ENCODE data around the gene ZNF483.

The ZNF483 gene

DNA sequence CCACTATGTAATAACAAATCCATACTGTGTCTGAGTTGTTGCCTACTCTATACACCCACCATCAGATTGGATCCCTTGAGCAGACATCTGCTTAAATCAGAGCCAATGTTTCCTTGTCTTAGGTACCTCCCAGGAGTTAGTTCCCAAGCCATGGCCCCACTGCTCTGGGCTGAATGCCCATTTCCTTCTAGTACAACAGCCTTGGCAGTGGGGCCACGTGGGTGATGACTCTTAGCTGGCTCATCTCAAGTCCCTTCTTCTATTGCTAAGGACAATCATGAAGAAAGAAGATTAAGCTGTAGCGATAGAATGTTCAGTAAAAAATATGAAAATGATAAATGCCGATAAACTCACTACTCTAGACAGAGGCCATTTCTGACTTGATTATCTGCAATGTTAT, 57.9 kb downstream of the ZNF483 start:
- no peak for FAIRE-seq
- TF ChIP-seq, protein P1, sequence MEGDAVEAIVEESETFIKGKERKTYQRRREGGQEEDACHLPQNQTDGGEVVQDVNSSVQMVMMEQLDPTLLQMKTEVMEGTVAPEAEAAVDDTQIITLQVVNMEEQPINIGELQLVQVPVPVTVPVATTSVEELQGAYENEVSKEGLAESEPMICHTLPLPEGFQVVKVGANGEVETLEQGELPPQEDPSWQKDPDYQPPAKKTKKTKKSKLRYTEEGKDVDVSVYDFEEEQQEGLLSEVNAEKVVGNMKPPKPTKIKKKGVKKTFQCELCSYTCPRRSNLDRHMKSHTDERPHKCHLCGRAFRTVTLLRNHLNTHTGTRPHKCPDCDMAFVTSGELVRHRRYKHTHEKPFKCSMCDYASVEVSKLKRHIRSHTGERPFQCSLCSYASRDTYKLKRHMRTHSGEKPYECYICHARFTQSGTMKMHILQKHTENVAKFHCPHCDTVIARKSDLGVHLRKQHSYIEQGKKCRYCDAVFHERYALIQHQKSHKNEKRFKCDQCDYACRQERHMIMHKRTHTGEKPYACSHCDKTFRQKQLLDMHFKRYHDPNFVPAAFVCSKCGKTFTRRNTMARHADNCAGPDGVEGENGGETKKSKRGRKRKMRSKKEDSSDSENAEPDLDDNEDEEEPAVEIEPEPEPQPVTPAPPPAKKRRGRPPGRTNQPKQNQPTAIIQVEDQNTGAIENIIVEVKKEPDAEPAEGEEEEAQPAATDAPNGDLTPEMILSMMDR (IDR thresholded peaks at IDR 0.05; ENCODE audit: insufficient read depth, missing control alignments) = no peak
- DNase-seq (ENCODE audit: insufficient read length, low spot score) = no peak

DNA sequence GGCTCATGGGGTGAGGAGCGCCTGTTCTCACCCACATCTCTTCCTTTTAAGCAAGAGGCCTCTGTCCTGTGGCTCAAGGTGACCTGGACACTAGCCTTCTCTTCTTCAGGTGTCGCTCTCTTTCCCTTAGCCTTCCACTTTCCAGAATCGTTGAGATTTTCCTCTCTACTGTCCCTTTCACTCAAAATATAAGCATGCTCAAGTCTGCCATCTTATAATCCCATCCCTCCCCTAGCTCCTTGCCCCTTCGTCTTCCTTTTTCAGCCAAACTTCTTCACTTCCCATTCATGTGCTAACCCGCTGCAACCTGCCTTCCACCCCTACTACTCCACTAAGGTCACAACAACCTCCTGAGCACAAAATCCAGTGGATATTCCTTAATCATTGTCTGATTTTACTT, 61.4 kb downstream of the ZNF483 start:
- no peak for FAIRE-seq
- TF ChIP-seq, protein P1 (IDR thresholded peaks at IDR 0.05; ENCODE audit: insufficient read depth, missing control alignments) = no peak
- DNase-seq (ENCODE audit: insufficient read length, low spot score) = no peak

DNA sequence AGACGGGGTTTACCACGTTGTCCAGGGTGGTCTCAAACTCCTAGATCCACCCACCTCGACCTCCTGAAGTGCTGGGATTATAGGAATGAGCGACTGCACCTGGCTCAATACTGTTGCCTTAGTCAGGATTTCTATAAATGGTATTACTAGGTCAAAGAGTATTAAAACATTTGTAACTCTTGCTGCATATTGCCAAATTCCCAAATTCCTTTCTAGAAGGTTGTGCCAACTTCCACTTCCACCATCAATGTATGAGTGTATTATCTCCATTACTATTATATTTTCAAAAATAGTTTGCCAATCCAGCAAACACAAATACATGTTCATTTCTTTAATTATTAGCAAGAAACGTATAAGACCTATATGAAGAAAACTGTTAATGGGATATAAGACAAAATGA, 63.9 kb downstream of the ZNF483 start:
- TF ChIP-seq, protein P1 (IDR thresholded peaks at IDR 0.05; ENCODE audit: insufficient read depth, missing control alignments) = no peak
- no peak for DNase-seq (ENCODE audit: insufficient read length, low spot score)

DNA sequence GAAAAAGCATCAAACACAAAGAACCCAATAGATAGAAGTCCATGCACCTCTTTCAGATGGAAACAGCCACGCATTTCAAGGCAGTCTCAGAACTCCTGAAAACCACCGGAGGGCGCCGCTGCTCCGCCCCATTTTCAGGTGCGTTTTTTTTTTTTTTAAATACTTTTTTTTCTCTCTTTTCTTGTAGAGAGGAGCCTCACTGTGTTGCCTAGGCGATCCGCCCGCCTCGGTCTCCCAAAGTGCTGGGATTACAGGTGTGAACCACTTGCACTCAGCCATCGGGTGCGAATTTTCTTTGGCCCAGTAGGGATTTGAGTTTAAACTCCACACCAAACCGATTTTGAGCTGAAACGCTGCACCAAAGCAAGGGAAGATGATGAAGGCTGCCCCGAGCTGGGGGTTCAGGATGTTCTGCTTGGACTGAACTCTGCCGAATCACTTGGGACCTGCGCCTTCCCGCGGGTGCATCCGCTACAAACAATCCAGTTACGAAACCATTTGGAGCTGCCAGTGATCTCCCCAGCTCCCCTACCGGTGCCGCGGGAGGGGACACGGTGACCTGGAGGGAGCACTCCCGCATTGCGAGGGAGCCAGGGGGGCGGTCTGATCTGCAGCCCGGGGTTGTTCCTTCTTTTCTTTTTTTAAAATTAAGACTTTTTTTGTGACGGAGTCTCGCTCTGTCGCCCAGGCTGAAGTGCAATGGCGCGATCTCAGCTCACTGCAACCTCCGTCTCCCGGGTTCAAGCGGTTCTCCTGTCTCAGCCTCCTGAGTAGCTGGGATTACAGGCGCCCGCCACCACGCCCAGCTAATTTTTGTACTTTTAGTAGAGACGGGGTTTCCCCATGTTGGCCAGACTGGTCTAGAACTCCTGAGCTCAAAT, 73.1 kb downstream of the ZNF483 start:
- TF ChIP-seq, protein P1 (IDR thresholded peaks at IDR 0.05; ENCODE audit: insufficient read depth, missing control alignments) = peak; percentile 69
- DNase-seq (ENCODE audit: insufficient read length, low spot score) (no peak), FAIRE-seq (no peak)

More for the DNA sequence above, 63.9 kb downstream of the ZNF483 start:
- no peak for FAIRE-seq

DNA sequence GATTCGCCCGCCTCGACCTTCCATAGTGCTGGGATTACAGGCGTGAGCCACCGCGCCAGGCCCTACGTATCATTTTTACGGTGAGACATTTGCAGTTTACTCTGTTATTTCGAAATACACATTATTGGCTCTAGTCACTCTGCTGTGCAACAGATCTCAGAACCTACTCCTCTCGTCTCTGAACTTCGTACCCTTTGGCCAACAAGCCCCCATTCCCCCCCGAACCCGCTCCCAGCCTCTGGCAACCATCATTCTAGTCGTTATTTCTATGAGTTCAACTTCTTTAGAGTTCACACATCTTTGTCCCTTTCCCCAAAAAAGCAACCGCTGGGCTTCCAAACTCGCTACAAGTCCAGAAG, 73.7 kb downstream of the ZNF483 start:
- DNase-seq (ENCODE audit: insufficient read length, low spot score) = no peak
- TF ChIP-seq, protein P1 (IDR thresholded peaks at IDR 0.05; ENCODE audit: insufficient read depth, missing control alignments) = no peak
- no peak for FAIRE-seq

DNA sequence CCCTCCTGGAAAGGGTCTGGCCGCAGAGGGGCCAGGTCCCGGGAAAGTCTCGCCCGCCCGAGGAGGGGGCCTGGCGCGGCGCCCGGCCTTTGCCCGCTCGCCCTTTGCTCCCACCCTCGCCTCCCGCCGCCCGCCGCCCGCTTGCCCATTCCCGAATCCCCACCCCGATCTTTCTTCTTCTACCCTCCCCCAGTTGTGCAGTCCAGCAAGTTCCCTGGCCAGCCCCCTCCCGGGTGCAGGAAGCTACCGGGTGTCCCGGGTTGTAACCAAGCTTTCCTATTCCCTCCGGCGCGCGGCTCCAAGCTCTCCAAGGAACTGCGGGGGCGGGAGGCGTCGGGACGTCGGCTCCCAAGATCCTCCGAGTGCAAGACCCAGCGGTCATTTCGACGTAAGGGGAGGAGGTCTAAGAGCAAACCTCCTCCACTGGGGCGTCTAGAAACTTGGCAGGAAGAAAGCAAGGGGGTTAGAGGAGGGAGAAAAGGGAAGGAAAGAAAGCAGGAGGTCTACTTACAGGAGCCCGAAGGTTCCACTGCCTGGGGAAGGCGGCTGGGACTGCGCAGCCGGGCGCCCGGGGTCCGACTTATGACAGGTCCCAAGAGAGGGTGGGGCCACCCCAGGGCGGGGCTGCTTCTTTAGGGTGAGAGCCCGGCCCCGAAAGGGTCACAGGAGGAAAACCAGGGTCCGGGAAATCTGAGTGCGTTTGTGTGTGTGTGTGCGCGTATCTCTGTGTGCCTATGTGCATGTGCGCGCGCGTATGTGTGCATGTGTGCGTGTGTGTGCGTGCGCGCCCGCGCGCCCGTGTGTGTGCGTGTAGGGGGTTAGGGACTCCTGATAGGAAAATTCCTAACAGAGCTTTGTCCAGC, 74.3 kb downstream of the ZNF483 start, which contains the start of gene PTGR1:
Gene PTGR1, minus strand, starts transcription at position 556 of the 863 bp plus-strand sequence. CDS start 2,225 bp downstream, outside the sequence.
- TF ChIP-seq, protein P1 (IDR thresholded peaks at IDR 0.05; ENCODE audit: insufficient read depth, missing control alignments) = no peak
- no peak for FAIRE-seq
- DNase-seq (ENCODE audit: insufficient read length, low spot score) = peak; percentile 58

All from D721Med (cell line).